ENCODE data around the gene TNIK.

- TF ChIP-seq CTCF (IDR thresholded peaks at IDR 0.05; ENCODE audit: low read length) (no peak), EZH2 (IDR thresholded peaks at IDR 0.05; ENCODE audit: borderline replicate concordance, low read length) (no peak)
These were observed 123.8 kb downstream of the TNIK start for GRCh38 chr3:171336406-171336805.

Data from OCI-LY1 (cell line).